CD4-positive, alpha-beta T cell treated with Interleukin-4 for 1 hour (primary cell): ENCODE measurements around the gene EEFSEC.

Source experiments
- DNase-seq, 2 donors: peaks; one replicate each; pipeline ENCODE4 v3.0.0-alpha.2; 2020 to 2022

EEFSEC gene

GRCh38 chr3:128457937-128458336 is 304.7 kb downstream of the EEFSEC start:
- no peak for DNase-seq
